Measurements from ENCODE around the gene METAP2.
"Not testable (repeated sequence)": the region's sequence is repeated elsewhere in the genome, so short reads cannot be mapped to it uniquely, and the experiment has no call there.

The METAP2 gene

GRCh38 chr12:95462551-95462950 is 11.4 kb upstream of the METAP2 start:
- DNase-seq = no peak

GRCh38 chr12:95463050-95463449 is 10.9 kb upstream of the METAP2 start:
- no peak for DNase-seq

- not testable (repeated sequence) for DNase-seq
Observed at GRCh38 chr12:95463776-95464175, 10.2 kb upstream of the METAP2 start.

- no peak for DNase-seq
Observed at GRCh38 chr12:95465275-95465674, 8.7 kb upstream of the METAP2 start.

- no peak for DNase-seq
Observed at GRCh38 chr12:95470300-95470699, 3.7 kb upstream of the METAP2 start.

GRCh38 chr12:95473231-95473883 is 595 bp upstream of the METAP2 start:
- DNase-seq = peak in 24 of 51 donors; percentile 1 to 91 (median 28)

GRCh38 chr12:95474660-95474958 is 657 bp downstream of the METAP2 start:
- peak in 4 of 51 donors; percentile 4 to 33 (median 17) for DNase-seq

- DNase-seq = no peak
Observed at GRCh38 chr12:95480230-95480629, 6.3 kb downstream of the METAP2 start.

- DNase-seq = no peak
Observed at GRCh38 chr12:95481072-95481471, 7.1 kb downstream of the METAP2 start.

GRCh38 chr12:95481888-95482287 is 7.9 kb downstream of the METAP2 start:
- DNase-seq = no peak

- DNase-seq = not testable (repeated sequence)
Observed at GRCh38 chr12:95482564-95482963, 8.6 kb downstream of the METAP2 start.

GRCh38 chr12:95484524-95484923 is 10.6 kb downstream of the METAP2 start:
- no peak for DNase-seq

GRCh38 chr12:95487024-95487423 is 13.1 kb downstream of the METAP2 start:
- DNase-seq = no peak

- no peak for DNase-seq
Observed at GRCh38 chr12:95492462-95492861, 18.5 kb downstream of the METAP2 start.

- DNase-seq = no peak
Observed at GRCh38 chr12:95494888-95495287, 20.9 kb downstream of the METAP2 start.

GRCh38 chr12:95495433-95495832 is 21.5 kb downstream of the METAP2 start:
- DNase-seq = no peak

- no peak for DNase-seq
Observed at GRCh38 chr12:95497031-95497430, 23.1 kb downstream of the METAP2 start.

- no peak for DNase-seq
Observed at GRCh38 chr12:95498968-95499367, 25.0 kb downstream of the METAP2 start.

- DNase-seq = no peak
Observed at GRCh38 chr12:95499772-95500171, 25.8 kb downstream of the METAP2 start.

- DNase-seq = no peak
Observed at GRCh38 chr12:95504140-95504539, 30.2 kb downstream of the METAP2 start.

- DNase-seq = no peak
Observed at GRCh38 chr12:95505039-95505438, 31.1 kb downstream of the METAP2 start.

- no peak for DNase-seq
Observed at GRCh38 chr12:95506707-95507523, 33.0 kb downstream of the METAP2 start.

GRCh38 chr12:95509300-95509699 is 35.3 kb downstream of the METAP2 start:
- no peak for DNase-seq

All from hypothalamus (tissue), 51 donors.